Measurements from ENCODE around the gene NEK9.

Gene NEK9

GRCh38 chr14:75049731-75050201 is 77.1 kb downstream of the NEK9 start:
- Histone ChIP-seq H3K27ac (no peak overlapping the region), H3K4me3 (ENCODE audit: low read depth in 1 of 2, low read length in 1 of 2) (no peak overlapping the region), H3K4me1 (ENCODE audit: control insufficient read depth in 1 of 2, insufficient read depth in 1 of 2, low read depth in 1 of 2, low read length in 1 of 2) (peaks cover 8 to 15% of the 10 kb centered on the region in 2 experiments), H3K9me3 (no peaks in the 10 kb centered on the region), H3K36me3 (no peaks in the 10 kb centered on the region), H3K27me3 (peaks cover 70% of the 10 kb centered on the region)
- no peak for TF ChIP-seq CTCF (IDR thresholded peaks at IDR 0.05)

GRCh38 chr14:75049136-75049535 is 77.7 kb downstream of the NEK9 start:
- H3K36me3 ChIP-seq = no peaks in the 10 kb centered on the region
- TF ChIP-seq CTCF (IDR thresholded peaks at IDR 0.05) = no peak
- H3K9me3 ChIP-seq = no peaks in the 10 kb centered on the region
- H3K4me3 ChIP-seq (ENCODE audit: low read depth in 1 of 2, low read length in 1 of 2) = no peak overlapping the region
- H3K4me1 ChIP-seq (ENCODE audit: control insufficient read depth in 1 of 2, insufficient read depth in 1 of 2, low read depth in 1 of 2, low read length in 1 of 2) = peaks cover 8 to 15% of the 10 kb centered on the region in 2 experiments
- peaks cover 70% of the 10 kb centered on the region for H3K27me3 ChIP-seq
- H3K27ac ChIP-seq = no peak overlapping the region

- Histone ChIP-seq H3K9me3 (no peaks in the 10 kb centered on the region), H3K27ac (no peak overlapping the region), H3K27me3 (peaks cover 70% of the 10 kb centered on the region), H3K36me3 (no peaks in the 10 kb centered on the region), H3K4me1 (ENCODE audit: control insufficient read depth in 1 of 2, insufficient read depth in 1 of 2, low read depth in 1 of 2, low read length in 1 of 2) (peaks cover 8 to 15% of the 10 kb centered on the region in 2 experiments), H3K4me3 (ENCODE audit: low read depth in 1 of 2, low read length in 1 of 2) (no peak overlapping the region)
- no peak for TF ChIP-seq CTCF (IDR thresholded peaks at IDR 0.05)
Observed at GRCh38 chr14:75048101-75048500, 78.7 kb downstream of the NEK9 start.

GRCh38 chr14:75047506-75047905 is 79.3 kb downstream of the NEK9 start:
- H3K4me1 ChIP-seq (ENCODE audit: control insufficient read depth in 1 of 2, insufficient read depth in 1 of 2, low read depth in 1 of 2, low read length in 1 of 2) = peaks cover 8 to 15% of the 10 kb centered on the region in 2 experiments
- no peaks in the 10 kb centered on the region for H3K9me3 ChIP-seq
- H3K4me3 ChIP-seq (ENCODE audit: low read depth in 1 of 2, low read length in 1 of 2) = no peak overlapping the region
- H3K27me3 ChIP-seq = peaks cover 70% of the 10 kb centered on the region
- no peaks in the 10 kb centered on the region for H3K36me3 ChIP-seq
- no peak for TF ChIP-seq CTCF (IDR thresholded peaks at IDR 0.05)
- H3K27ac ChIP-seq = no peak overlapping the region

- Histone ChIP-seq H3K9me3 (no peaks in the 10 kb centered on the region), H3K4me3 (ENCODE audit: low read depth in 1 of 2, low read length in 1 of 2) (no peak overlapping the region), H3K27me3 (peaks cover 66% of the 10 kb centered on the region), H3K27ac (no peak overlapping the region), H3K36me3 (no peaks in the 10 kb centered on the region), H3K4me1 (ENCODE audit: control insufficient read depth in 1 of 2, insufficient read depth in 1 of 2, low read depth in 1 of 2, low read length in 1 of 2) (peaks cover 8 to 15% of the 10 kb centered on the region in 2 experiments)
- TF ChIP-seq CTCF (IDR thresholded peaks at IDR 0.05) = no peak
Observed at GRCh38 chr14:75046899-75047298, 79.9 kb downstream of the NEK9 start.

- Histone ChIP-seq H3K4me3 (ENCODE audit: low read depth in 1 of 2, low read length in 1 of 2) (no peak overlapping the region), H3K9me3 (no peaks in the 10 kb centered on the region), H3K4me1 (ENCODE audit: control insufficient read depth in 1 of 2, insufficient read depth in 1 of 2, low read depth in 1 of 2, low read length in 1 of 2) (peaks cover 5 to 11% of the 10 kb centered on the region in 2 experiments), H3K27ac (no peak overlapping the region), H3K27me3 (peaks cover 60% of the 10 kb centered on the region), H3K36me3 (no peaks in the 10 kb centered on the region)
- no peak for TF ChIP-seq CTCF (IDR thresholded peaks at IDR 0.05)
Observed at GRCh38 chr14:75046275-75046674, 80.6 kb downstream of the NEK9 start.

Data from neutrophil (primary cell).